OCI-LY7 (cell line): ENCODE results near the gene TCP11L2. TPM values are rescaled to one million over a fixed set of nuclear protein-coding genes. Genes with fewer than 3 reads are reported as not detected.

Source experiments
- BruUV-seq: library from RNA; stranded (reverse); fragments of 400-500 nt; replicated peaks from 2 replicates; lab custom pipeline; 2021; lab: Mats Ljungman, UMichigan
- CTCF ChIA-PET: fragments of 300-600 bp; sonication (Branson Sonifier 250); formaldehyde crosslinking; loops from one replicate; lab custom pipeline; 2022; ENCODE audit warnings: antibody characterized with exemption; ENCODE audit not compliant: unreplicated experiment; lab: Charles Lee
- POLR2A ChIA-PET: fragments of 300-600 bp; sonication (Branson Sonifier 250); formaldehyde crosslinking; loops from one replicate; lab custom pipeline; 2022; ENCODE audit warnings: antibody characterized with exemption; lab: Charles Lee
- DNase-seq: peaks from one replicate; pipeline ENCODE4 v3.0.0-alpha.2; 2015; ENCODE audit warnings: low spot score
- H2AFZ ChIP-seq: fragments of 200-600 bp; sonication (generic), shearing (Covaris generic); 2 replicates; pipeline ENCODE4 v1.6.1; 2014; ENCODE audit warnings: mild to moderate bottlenecking, antibody characterized with exemption, low read length, moderate library complexity
- H3K27ac ChIP-seq: fragments of 200-600 bp; sonication (generic); 2 replicates; pipeline ENCODE4 v1.5.1; 2014; ENCODE audit warnings: mixed run types, low read depth, mild to moderate bottlenecking, moderate library complexity, low read length, inconsistent platforms; ENCODE audit not compliant: poor library complexity, severe bottlenecking
- H3K36me3 ChIP-seq: fragments of 200-600 bp; sonication (generic); 2 replicates; pipeline ENCODE4 v1.6.1; 2014; ENCODE audit warnings: mild to moderate bottlenecking, antibody characterized with exemption, low read length, moderate library complexity, mixed read lengths; ENCODE audit not compliant: insufficient read depth
- H3K4me1 ChIP-seq: fragments of 200-600 bp; sonication (generic); 2 replicates; pipeline ENCODE4 v1.5.1; 2014; ENCODE audit warnings: mild to moderate bottlenecking, low read length; ENCODE audit not compliant: insufficient read depth, poor library complexity, severe bottlenecking
- H3K4me2 ChIP-seq: fragments of 200-600 bp; sonication (generic); 2 replicates; pipeline ENCODE4 v1.6.1; 2014; ENCODE audit warnings: mild to moderate bottlenecking, low read length
- H3K4me3 ChIP-seq: fragments of 200-600 bp; sonication (generic); 2 replicates; pipeline ENCODE4 v1.5.1; 2014; ENCODE audit warnings: mild to moderate bottlenecking, low read depth, low read length; ENCODE audit not compliant: poor library complexity, severe bottlenecking
- H3K79me2 ChIP-seq: fragments of 200-600 bp; sonication (generic); 2 replicates; pipeline ENCODE4 v1.6.1; 2016; ENCODE audit warnings: low read depth, mild to moderate bottlenecking, low read length, moderate library complexity, mixed read lengths; ENCODE audit not compliant: insufficient read depth
- H3K9me2 ChIP-seq: fragments of 200-600 bp; sonication (generic); 2 replicates; pipeline ENCODE4 v1.6.1; 2016; ENCODE audit warnings: mild to moderate bottlenecking, low read length, mixed read lengths; ENCODE audit not compliant: insufficient read depth
- H3K9me3 ChIP-seq: fragments of 200-600 bp; sonication (generic); 2 replicates; pipeline ENCODE4 v1.6.1; 2014; ENCODE audit warnings: mild to moderate bottlenecking, mixed run types, low read length, mixed read lengths
- H4K20me1 ChIP-seq: fragments of 200-600 bp; sonication (generic); 2 replicates; pipeline ENCODE4 v1.6.1; 2014; ENCODE audit warnings: mild to moderate bottlenecking, antibody characterized with exemption, low read length, moderate library complexity, mixed read lengths; ENCODE audit not compliant: insufficient read depth
- CTCF ChIP-seq: fragments of 200-600 bp; sonication (generic); conservative IDR thresholded peaks from 2 replicates; pipeline ENCODE4 v1.5.1; 2014; ENCODE audit warnings: mild to moderate bottlenecking, antibody characterized with exemption, low read length, moderate library complexity, mixed read lengths
- EZH2phosphoT487 ChIP-seq: fragments of 200-600 bp; sonication (generic); IDR thresholded peaks from 2 replicates; pipeline ENCODE4 v1.6.1; 2018; ENCODE audit warnings: low read depth, borderline replicate concordance, mild to moderate bottlenecking, mixed run types, antibody characterized with exemption, low read length, moderate library complexity, mixed read lengths
- intact Hi-C: fragments of 100-400 bp; cut with micrococcal nuclease; formaldehyde crosslinking; loops from one replicate; pipeline ENCODE4 v1.10.0; 2022; ENCODE audit not compliant: unreplicated experiment
- total RNA-seq, 2 experiments: library from RNA; depleted of rRNA in 1 of 2; stranded (reverse); fragments of >200 nt in 1 of 2; shearing (Covaris generic) in 1 of 2; gene quantifications; 2 replicates each; pipeline ENCODE4 v1.2.3, GENCODE V29; 2014 to 2022

TCP11L2 gene
- total RNA-seq, 2 experiments from 2014 or later, result 1.8 to 9.8 TPM

GRCh38 chr12:106359646-106360399 lies 57.3 kb downstream of the TCP11L2 start:
- H3K79me2 ChIP-seq, result peaks cover 36% of the 10 kb centered on the region
- no peak overlapping the region for H3K4me3 ChIP-seq
- H2AFZ ChIP-seq, result no peak overlapping the region
- H3K36me3 ChIP-seq, result peaks cover 21% of the 10 kb centered on the region
- no peak overlapping the region for H3K27ac ChIP-seq
- ChIA-PET CTCF (no interaction called here), POLR2A (interaction anchor here (0.6 kb wide), 1 partner anchor 312 kb away, joined by 5 read pairs; no protein-coding TSS in a partner anchor)
- no TSS peak for BruUV-seq
- intact Hi-C loops, result loop anchor here (5.0 to 10.0 kb wide), 4 partner anchors 58 to 555 kb away; partner anchors contain the start of genes CKAP4 and TCP11L2
- no peaks in the 10 kb centered on the region for H3K9me2 ChIP-seq
- H3K4me2 ChIP-seq, result no peak overlapping the region; the same call in 1 of the 2 replicates
- no peaks in the 10 kb centered on the region for H4K20me1 ChIP-seq
- no peaks in the 10 kb centered on the region for H3K9me3 ChIP-seq
- H3K4me1 ChIP-seq, result peaks cover 12% of the 10 kb centered on the region
- no peak for DNase-seq
- TF ChIP-seq EZH2phosphoT487 (no peak), CTCF (no peak)

GRCh38 chr12:106360400-106360994 lies 58.0 kb downstream of the TCP11L2 start:
- CTCF ChIA-PET, result no interaction called here
- intact Hi-C loops, result no loop called here
- H4K20me1 ChIP-seq, result no peaks in the 10 kb centered on the region
- no peak overlapping the region for H2AFZ ChIP-seq
- peaks cover 25% of the 10 kb centered on the region for H3K36me3 ChIP-seq
- no TSS peak for BruUV-seq
- no peaks in the 10 kb centered on the region for H3K9me2 ChIP-seq
- TF ChIP-seq EZH2phosphoT487 (no peak), CTCF (no peak)
- peaks cover 36% of the 10 kb centered on the region for H3K79me2 ChIP-seq
- H3K4me2 ChIP-seq, result no peak overlapping the region
- POLR2A ChIA-PET, result interaction anchor here (0.6 to 0.7 kb wide), 2 partner anchors 67 to 312 kb away, joined by 3 to 5 read pairs; no protein-coding TSS in a partner anchor
- peaks cover 12% of the 10 kb centered on the region for H3K4me1 ChIP-seq
- H3K4me3 ChIP-seq, result no peak overlapping the region
- H3K9me3 ChIP-seq, result no peaks in the 10 kb centered on the region
- DNase-seq, result no peak
- no peak overlapping the region for H3K27ac ChIP-seq

- H2AFZ ChIP-seq, result no peak overlapping the region
- no peak overlapping the region for H3K4me3 ChIP-seq
- H3K9me2 ChIP-seq, result no peaks in the 10 kb centered on the region
- H3K36me3 ChIP-seq, result peaks cover 46% of the 10 kb centered on the region
- no peak for DNase-seq
- no peaks in the 10 kb centered on the region for H3K9me3 ChIP-seq
- TF ChIP-seq CTCF (no peak), EZH2phosphoT487 (no peak)
- no peak overlapping the region for H3K4me2 ChIP-seq
- no TSS peak for BruUV-seq
- H4K20me1 ChIP-seq, result no peaks in the 10 kb centered on the region
- intact Hi-C loops, result no loop called here
- H3K4me1 ChIP-seq, result peaks cover 8% of the 10 kb centered on the region
- CTCF ChIA-PET, result no interaction called here
- H3K79me2 ChIP-seq, result peaks cover 36% of the 10 kb centered on the region
- POLR2A ChIA-PET, result no interaction called here
- no peak overlapping the region for H3K27ac ChIP-seq
Measured at GRCh38 chr12:106362971-106363370, 60.4 kb downstream of the TCP11L2 start.
